Tongue (tissue), 2 donors: ENCODE measurements around the gene SLC39A11. TPM values are rescaled to one million over a fixed set of nuclear protein-coding genes. Genes with fewer than 3 reads are reported as not detected.

ENCODE experiments used
- DNase-seq: peaks from one replicate; pipeline ENCODE4 v3.0.0-alpha.2; 2015
- total RNA-seq: library from RNA; depleted of rRNA; stranded (reverse); fragments of >200 nt; gene quantifications from one replicate; pipeline ENCODE4 v1.2.3, GENCODE V29; 2014

SLC39A11 gene
- total RNA-seq, 1 donor from 2014 or later, result 12.7 TPM

- DNase-seq, result no peak
Measured at GRCh38 chr17:72615627-72615991, 476.9 kb downstream of the SLC39A11 start.

GRCh38 chr17:72614871-72615626 is 477.4 kb downstream of the SLC39A11 start:
- DNase-seq, result peak; percentile 79

- DNase-seq, result peak; percentile 48
Measured at GRCh38 chr17:72614476-72614870, 478.0 kb downstream of the SLC39A11 start.

- DNase-seq, result no peak
Measured at GRCh38 chr17:72613806-72614292, 478.6 kb downstream of the SLC39A11 start.

GRCh38 chr17:72613396-72613795 is 479.1 kb downstream of the SLC39A11 start:
- peak; percentile 62 for DNase-seq

- DNase-seq, result no peak
Measured at GRCh38 chr17:72611172-72611571, 481.3 kb downstream of the SLC39A11 start.

- DNase-seq, result no peak
Measured at GRCh38 chr17:72609501-72609900, 483.0 kb downstream of the SLC39A11 start.

- no peak for DNase-seq
Measured at GRCh38 chr17:72608436-72608835, 484.1 kb downstream of the SLC39A11 start.

GRCh38 chr17:72606656-72607055 is 485.8 kb downstream of the SLC39A11 start:
- no peak for DNase-seq

GRCh38 chr17:72605543-72605942 is 486.9 kb downstream of the SLC39A11 start:
- DNase-seq, result no peak

- DNase-seq, result no peak
Measured at GRCh38 chr17:72604518-72604917, 488.0 kb downstream of the SLC39A11 start.

- no peak for DNase-seq
Measured at GRCh38 chr17:72603420-72604242, 488.9 kb downstream of the SLC39A11 start.

GRCh38 chr17:72602517-72603419 is 489.7 kb downstream of the SLC39A11 start:
- no peak for DNase-seq

- no peak for DNase-seq
Measured at GRCh38 chr17:72600934-72601333, 491.6 kb downstream of the SLC39A11 start.

GRCh38 chr17:72599891-72600290 is 492.6 kb downstream of the SLC39A11 start:
- DNase-seq, result no peak

GRCh38 chr17:72598695-72599094 is 493.8 kb downstream of the SLC39A11 start:
- DNase-seq, result no peak

GRCh38 chr17:72597354-72598087 is 495.0 kb downstream of the SLC39A11 start:
- no peak for DNase-seq
